Measurements from ENCODE around the gene ZNF467. TPM values are rescaled to one million over a fixed set of nuclear protein-coding genes. Genes with fewer than 3 reads are reported as not detected.

Gene ZNF467
- total and polyA plus RNA-seq, 8 donors: 3.1 to 16.4 (median 12.2) TPM; not detected in 1

DNA sequence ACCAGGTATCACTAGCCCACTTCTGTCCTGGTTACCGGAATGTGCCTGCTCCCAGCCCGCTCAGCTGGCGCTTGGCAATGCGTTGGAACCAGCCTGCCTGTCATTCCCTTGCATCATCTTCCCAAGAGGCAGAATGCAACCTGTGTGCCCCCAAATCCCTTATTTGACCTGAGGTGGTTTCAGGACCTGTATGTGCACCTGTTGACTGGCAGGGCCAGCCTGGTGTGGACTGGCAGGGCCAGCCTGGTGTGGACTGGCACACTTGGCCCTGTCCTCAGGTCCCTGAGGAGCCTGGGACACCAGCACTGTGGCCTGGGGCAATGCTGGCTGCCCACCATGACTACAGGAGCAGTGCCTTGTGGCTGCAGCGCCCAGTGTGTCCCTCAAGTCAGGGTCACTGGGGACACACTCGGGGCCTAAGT lies 38.2 kb downstream of the ZNF467 start:
- 92 to 100% (median 96%) methylated on average over 5 to 6 of the region's 6 CpGs for WGBS, 5 donors
- DNase-seq: no peak
- H3K4me3 ChIP-seq: no peak overlapping the region
- peaks cover 0 to 7% (median 0%) of the 10 kb centered on the region in 3 donors for H3K27me3 ChIP-seq
- H3K9me3 ChIP-seq: no peaks in the 10 kb centered on the region
- peaks cover 3 to 45% (median 40%) of the 10 kb centered on the region in 4 donors for H3K36me3 ChIP-seq
- intact Hi-C loops (cut with DNase I; ENCODE audit: low total_unique reads): no loop called here
- TF ChIP-seq POLR2A (IDR thresholded peaks at IDR 0.05) (no peak), EP300 (IDR thresholded peaks at IDR 0.05) (no peak), POLR2AphosphoS5 (IDR thresholded peaks at IDR 0.05) (no peak)
- no peak overlapping the region for H3K27ac ChIP-seq
- peaks cover 0 to 36% (median 17%) of the 10 kb centered on the region in 4 donors for H3K4me1 ChIP-seq

DNA sequence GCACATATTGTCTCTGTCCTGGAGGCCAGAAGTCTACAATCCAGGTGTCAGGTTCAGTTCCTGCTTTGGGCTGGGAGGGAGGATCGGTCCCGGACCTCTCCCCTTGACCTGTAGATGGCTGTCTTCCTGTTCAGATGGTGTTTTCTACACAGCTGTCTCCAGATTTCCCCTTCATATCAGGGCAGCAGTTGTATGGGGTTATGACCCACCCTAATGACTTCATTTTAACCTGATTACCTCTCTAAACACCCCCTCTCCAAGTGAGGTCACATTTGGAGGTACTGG lies 38.7 kb downstream of the ZNF467 start:
- Histone ChIP-seq H3K9me3 (no peaks in the 10 kb centered on the region), H3K27me3 (peaks cover 0 to 7% (median 0%) of the 10 kb centered on the region in 3 donors), H3K4me1 (peaks cover 0 to 40% (median 17%) of the 10 kb centered on the region in 4 donors), H3K4me3 (no peak overlapping the region), H3K27ac (no peak overlapping the region), H3K36me3 (peaks cover 3 to 50% (median 44%) of the 10 kb centered on the region in 4 donors)
- TF ChIP-seq EP300 (IDR thresholded peaks at IDR 0.05): no peak
- TF ChIP-seq CTCF (IDR thresholded peaks at IDR 0.05): no peak
- TF ChIP-seq POLR2AphosphoS5 (IDR thresholded peaks at IDR 0.05): no peak
- TF ChIP-seq POLR2A (IDR thresholded peaks at IDR 0.05): no peak
- no peak for DNase-seq
- intact Hi-C loops (cut with DNase I; ENCODE audit: low total_unique reads): no loop called here
- 45 to 75% (median 54%) methylated on average over 2 of the region's 2 CpGs for WGBS, 5 donors

DNA sequence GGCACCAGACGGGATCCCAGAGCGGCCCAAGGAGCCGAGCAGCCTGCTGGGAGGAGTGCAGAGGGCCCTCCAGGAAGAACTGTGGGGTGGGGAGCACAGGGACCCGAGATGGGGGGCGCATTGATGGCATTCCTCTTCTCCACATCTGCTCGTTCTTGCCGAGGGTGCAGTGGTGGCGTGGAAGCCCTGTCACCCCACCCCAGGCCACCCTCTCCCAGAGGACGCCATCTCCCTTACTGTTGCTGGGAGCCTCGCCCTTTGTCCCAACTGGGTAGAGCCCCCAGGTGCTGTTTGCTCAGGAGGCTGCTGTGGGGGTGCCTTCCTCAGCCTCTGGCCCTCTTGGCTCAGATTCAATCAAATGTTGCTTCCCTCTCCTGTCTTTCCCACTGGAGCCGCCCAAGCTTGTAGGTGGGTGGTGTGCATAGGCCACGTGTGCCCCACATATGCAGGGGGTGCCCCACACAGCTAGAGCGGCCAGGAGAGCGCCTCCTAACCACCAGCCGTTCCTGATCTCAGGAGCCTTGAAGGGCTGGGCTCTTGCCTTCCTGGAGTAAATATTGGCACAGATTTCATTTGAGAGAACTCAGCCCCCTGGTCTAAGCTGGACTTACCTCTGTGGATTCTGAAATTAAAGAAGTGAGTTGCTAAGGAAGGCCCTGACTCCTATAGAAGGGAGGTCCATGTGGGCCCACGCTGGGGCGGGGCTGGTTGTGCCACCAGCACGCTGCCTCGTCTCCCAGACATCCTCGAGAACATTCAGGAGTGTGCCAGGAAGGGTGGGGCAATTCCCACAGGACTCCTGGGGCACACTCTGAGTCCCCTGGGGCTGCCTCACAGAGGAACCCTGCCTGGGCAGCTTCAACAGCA lies 39.2 kb downstream of the ZNF467 start:
- TF ChIP-seq CTCF (IDR thresholded peaks at IDR 0.05) (no peak), POLR2A (IDR thresholded peaks at IDR 0.05) (no peak), EP300 (IDR thresholded peaks at IDR 0.05) (no peak), POLR2AphosphoS5 (IDR thresholded peaks at IDR 0.05) (no peak)
- peaks cover 0 to 45% (median 17%) of the 10 kb centered on the region in 4 donors for H3K4me1 ChIP-seq
- DNase-seq: peak in 1 of 2 donors; percentile 48
- H3K4me3 ChIP-seq: no peak overlapping the region
- intact Hi-C loops (cut with DNase I; ENCODE audit: low total_unique reads): no loop called here
- H3K9me3 ChIP-seq: no peaks in the 10 kb centered on the region
- peaks cover 0 to 7% (median 0%) of the 10 kb centered on the region in 3 donors for H3K27me3 ChIP-seq
- peaks cover 7 to 55% (median 50%) of the 10 kb centered on the region in 4 donors for H3K36me3 ChIP-seq
- H3K27ac ChIP-seq: no peak overlapping the region
- 58 to 78% (median 68%) methylated on average over 8 to 20 of the region's 20 CpGs for WGBS, 5 donors

DNA sequence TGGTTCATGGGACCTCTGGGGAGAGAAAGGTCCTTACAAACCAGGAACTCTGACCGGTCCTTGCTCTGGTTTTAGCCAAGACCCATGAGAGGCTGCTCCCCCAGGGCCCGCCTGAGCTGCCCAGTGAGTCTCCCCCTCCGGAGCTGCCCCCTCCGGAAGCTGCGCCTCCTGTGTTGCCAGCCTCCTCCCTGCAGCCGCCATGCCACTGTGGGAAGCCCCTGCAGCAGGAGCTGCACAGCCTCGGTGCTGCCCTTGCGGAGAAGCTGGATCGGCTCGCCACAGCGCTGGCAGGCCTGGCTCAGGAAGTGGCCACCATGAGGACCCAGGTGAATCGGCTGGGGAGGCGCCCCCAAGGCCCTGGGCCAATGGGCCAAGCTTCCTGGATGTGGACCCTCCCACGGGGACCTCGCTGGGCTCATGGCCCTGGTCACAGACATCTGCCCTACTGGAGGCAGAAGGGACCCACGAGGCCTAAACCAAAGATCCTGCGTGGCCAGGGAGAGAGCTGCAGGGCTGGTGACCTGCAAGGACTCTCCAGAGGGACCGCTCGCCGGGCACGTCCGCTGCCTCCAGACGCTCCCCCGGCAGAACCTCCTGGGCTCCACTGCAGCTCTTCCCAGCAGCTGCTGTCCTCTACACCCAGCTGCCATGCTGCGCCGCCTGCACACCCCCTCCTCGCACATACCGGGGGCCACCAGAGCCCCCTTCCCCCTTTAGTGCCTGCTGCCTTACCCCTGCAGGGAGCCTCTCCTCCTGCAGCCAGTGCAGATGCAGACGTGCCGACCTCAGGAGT lies 40.1 kb downstream of the ZNF467 start:
- H3K36me3 ChIP-seq: peaks cover 15 to 64% (median 58%) of the 10 kb centered on the region in 4 donors
- intact Hi-C loops (cut with DNase I; ENCODE audit: low total_unique reads): no loop called here
- 89 to 96% (median 93%) methylated on average over 15 to 30 of the region's 30 CpGs for WGBS, 5 donors
- peak overlapping the region in 1 of 5 donors; percentile 71 for H3K27ac ChIP-seq
- no peaks in the 10 kb centered on the region for H3K9me3 ChIP-seq
- peaks cover 0 to 7% (median 0%) of the 10 kb centered on the region in 3 donors for H3K27me3 ChIP-seq
- TF ChIP-seq CTCF (IDR thresholded peaks at IDR 0.05) (no peak), POLR2A (IDR thresholded peaks at IDR 0.05) (no peak), POLR2AphosphoS5 (IDR thresholded peaks at IDR 0.05) (no peak), EP300 (IDR thresholded peaks at IDR 0.05) (no peak)
- no peak for DNase-seq
- H3K4me3 ChIP-seq: no peak overlapping the region
- H3K4me1 ChIP-seq: peaks cover 0 to 45% (median 17%) of the 10 kb centered on the region in 4 donors
